ENCODE data around the gene SYP. TPM values are rescaled to one million over a fixed set of nuclear protein-coding genes. Genes with fewer than 3 reads are reported as not detected.
A peak's percentile ranks its signal among the peaks of the same experiment; 100 is the strongest.

Gene SYP
- total RNA-seq, 1 donor from 2014 or later = 0.07 TPM

DNA sequence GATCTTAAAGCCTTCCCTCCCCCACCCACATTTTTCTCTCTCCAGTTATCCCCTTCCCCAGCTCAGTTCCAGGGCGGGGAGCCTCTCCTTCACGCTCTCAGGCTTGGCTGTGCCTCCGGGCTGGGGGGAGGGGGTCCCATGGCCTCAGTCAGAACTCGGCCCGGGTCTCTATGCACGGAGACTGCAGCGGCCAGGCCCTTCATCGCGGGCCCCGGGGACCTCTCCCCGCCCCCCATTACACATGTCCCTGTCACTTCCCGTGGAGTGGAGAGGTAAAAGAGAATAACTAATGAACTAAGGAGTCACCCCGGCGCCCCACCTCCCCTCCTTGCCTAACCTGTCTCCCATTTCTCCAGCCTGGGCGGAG, 13.0 kb downstream of the SYP start:
- no peaks in the 10 kb centered on the region for H3K27me3 ChIP-seq
- H3K4me1 Mint-ChIP-seq = peaks cover 27% of the 10 kb centered on the region
- H3K27me3 Mint-ChIP-seq (ENCODE audit: insufficient read depth, low read depth) = peaks cover 6% of the 10 kb centered on the region
- peaks cover 16% of the 10 kb centered on the region for H3K9me3 Mint-ChIP-seq
- no peak overlapping the region for H3K27ac ChIP-seq
- peak overlapping the region; percentile 74 for H3K27ac Mint-ChIP-seq
- no peak for DNase-seq (ENCODE audit: low spot score)
- H3K79me2 ChIP-seq (ENCODE audit: low read depth) = no peaks in the 10 kb centered on the region
- H3K36me3 Mint-ChIP-seq = no peaks in the 10 kb centered on the region
- no peaks in the 10 kb centered on the region for H4K20me1 ChIP-seq (ENCODE audit: low read depth)
- H3K36me3 ChIP-seq = no peaks in the 10 kb centered on the region
- peak overlapping the region; percentile 34 for H2AFZ ChIP-seq (replicated peaks)
- no peak overlapping the region for H3K9ac ChIP-seq
- TF ChIP-seq, protein P1, sequence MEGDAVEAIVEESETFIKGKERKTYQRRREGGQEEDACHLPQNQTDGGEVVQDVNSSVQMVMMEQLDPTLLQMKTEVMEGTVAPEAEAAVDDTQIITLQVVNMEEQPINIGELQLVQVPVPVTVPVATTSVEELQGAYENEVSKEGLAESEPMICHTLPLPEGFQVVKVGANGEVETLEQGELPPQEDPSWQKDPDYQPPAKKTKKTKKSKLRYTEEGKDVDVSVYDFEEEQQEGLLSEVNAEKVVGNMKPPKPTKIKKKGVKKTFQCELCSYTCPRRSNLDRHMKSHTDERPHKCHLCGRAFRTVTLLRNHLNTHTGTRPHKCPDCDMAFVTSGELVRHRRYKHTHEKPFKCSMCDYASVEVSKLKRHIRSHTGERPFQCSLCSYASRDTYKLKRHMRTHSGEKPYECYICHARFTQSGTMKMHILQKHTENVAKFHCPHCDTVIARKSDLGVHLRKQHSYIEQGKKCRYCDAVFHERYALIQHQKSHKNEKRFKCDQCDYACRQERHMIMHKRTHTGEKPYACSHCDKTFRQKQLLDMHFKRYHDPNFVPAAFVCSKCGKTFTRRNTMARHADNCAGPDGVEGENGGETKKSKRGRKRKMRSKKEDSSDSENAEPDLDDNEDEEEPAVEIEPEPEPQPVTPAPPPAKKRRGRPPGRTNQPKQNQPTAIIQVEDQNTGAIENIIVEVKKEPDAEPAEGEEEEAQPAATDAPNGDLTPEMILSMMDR (IDR thresholded peaks at IDR 0.05) = no peak
- no peak for TF ChIP-seq EZH2phosphoT487 (IDR thresholded peaks at IDR 0.05)
- TF ChIP-seq EZH2 (IDR thresholded peaks at IDR 0.05) = no peak
- H3K4me1 ChIP-seq = no peaks in the 10 kb centered on the region
- H3K4me3 ChIP-seq = no peak overlapping the region
- peaks cover 30% of the 10 kb centered on the region for H3F3A ChIP-seq (ENCODE audit: low read depth)
- H3K9me3 ChIP-seq (ENCODE audit: low read depth) = no peaks in the 10 kb centered on the region
- peak overlapping the region; percentile 79 for H3K4me2 ChIP-seq
- peak overlapping the region; percentile 50 for H3K4me3 Mint-ChIP-seq

DNA sequence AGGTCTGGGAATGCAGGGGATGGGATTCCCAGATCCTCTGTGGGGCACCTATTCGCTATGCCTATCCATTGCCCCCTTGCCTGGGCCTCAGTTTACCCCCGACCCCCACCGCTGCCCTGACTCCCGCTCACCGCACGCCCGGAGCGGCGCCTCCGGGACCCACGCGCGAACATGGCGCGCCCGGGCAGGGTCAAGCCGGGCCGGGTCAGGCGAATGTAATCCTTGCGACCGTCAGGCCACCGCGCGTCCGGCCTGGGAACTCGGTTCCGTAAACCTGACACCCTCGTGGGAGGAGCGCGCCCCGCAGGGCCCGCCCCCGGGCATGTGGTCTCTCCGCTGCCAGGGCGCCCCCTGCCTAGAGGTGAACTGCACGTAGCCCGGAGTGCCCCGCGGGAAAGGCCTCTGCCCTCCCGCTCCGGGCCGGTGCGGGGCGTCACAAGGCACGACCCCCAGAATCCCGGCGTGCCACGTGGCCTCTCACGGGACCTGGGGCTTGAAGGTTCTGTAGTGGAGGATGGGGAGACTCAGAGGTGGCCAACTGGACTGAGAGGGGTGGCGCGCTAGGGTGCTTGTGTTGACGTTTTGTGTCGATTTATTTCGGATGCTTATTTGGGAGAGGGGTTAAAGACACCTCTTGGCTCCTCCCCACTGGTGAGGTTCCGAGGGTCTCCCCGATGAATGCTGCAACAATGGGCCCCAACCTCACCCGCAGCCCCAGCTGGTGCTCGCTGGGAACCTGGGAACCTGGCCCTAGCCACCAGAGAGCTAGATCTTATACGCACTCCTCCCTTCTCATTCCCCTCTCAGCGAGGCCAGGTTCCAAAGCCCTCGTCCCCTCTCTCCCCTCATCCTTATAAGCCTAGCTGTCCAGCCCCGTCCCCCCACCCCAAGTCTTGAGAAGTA, 13.6 kb downstream of the SYP start, which contains the start of gene PRICKLE3:
TSS of gene PRICKLE3 (minus strand) at position 249 of the 903 bp plus-strand sequence. CDS start at position 173, 76 bp downstream.
- Histone ChIP-seq H4K20me1 (ENCODE audit: low read depth) (no peaks in the 10 kb centered on the region), H3K27me3 (no peaks in the 10 kb centered on the region), H3K79me2 (ENCODE audit: low read depth) (no peaks in the 10 kb centered on the region), H2AFZ (replicated peaks) (peak within 1 kb of the TSS; percentile 34), H3K36me3 (no peaks in the 10 kb centered on the region), H3K4me2 (peak within 1 kb of the TSS; percentile 79), H3F3A (ENCODE audit: low read depth) (peaks cover 24% of the 10 kb centered on the region), H3K27ac (no peak within 1 kb of the TSS), H3K4me1 (no peaks in the 10 kb centered on the region), H3K9ac (no peak within 1 kb of the TSS), H3K4me3 (peak within 1 kb of the TSS; percentile 55), H3K9me3 (ENCODE audit: low read depth) (no peaks in the 10 kb centered on the region)
- peak; percentile 87 for DNase-seq (ENCODE audit: low spot score)
- Mint-ChIP-seq H3K27ac (peak within 1 kb of the TSS; percentile 74), H3K4me3 (peak within 1 kb of the TSS; percentile 73), H3K27me3 (ENCODE audit: insufficient read depth, low read depth) (peaks cover 6% of the 10 kb centered on the region), H3K9me3 (peaks cover 16% of the 10 kb centered on the region), H3K4me1 (peaks cover 27% of the 10 kb centered on the region), H3K36me3 (no peaks in the 10 kb centered on the region)
- no peak for TF ChIP-seq EZH2 (IDR thresholded peaks at IDR 0.05)
- TF ChIP-seq, protein P1 (IDR thresholded peaks at IDR 0.05) = peak; percentile 54

DNA sequence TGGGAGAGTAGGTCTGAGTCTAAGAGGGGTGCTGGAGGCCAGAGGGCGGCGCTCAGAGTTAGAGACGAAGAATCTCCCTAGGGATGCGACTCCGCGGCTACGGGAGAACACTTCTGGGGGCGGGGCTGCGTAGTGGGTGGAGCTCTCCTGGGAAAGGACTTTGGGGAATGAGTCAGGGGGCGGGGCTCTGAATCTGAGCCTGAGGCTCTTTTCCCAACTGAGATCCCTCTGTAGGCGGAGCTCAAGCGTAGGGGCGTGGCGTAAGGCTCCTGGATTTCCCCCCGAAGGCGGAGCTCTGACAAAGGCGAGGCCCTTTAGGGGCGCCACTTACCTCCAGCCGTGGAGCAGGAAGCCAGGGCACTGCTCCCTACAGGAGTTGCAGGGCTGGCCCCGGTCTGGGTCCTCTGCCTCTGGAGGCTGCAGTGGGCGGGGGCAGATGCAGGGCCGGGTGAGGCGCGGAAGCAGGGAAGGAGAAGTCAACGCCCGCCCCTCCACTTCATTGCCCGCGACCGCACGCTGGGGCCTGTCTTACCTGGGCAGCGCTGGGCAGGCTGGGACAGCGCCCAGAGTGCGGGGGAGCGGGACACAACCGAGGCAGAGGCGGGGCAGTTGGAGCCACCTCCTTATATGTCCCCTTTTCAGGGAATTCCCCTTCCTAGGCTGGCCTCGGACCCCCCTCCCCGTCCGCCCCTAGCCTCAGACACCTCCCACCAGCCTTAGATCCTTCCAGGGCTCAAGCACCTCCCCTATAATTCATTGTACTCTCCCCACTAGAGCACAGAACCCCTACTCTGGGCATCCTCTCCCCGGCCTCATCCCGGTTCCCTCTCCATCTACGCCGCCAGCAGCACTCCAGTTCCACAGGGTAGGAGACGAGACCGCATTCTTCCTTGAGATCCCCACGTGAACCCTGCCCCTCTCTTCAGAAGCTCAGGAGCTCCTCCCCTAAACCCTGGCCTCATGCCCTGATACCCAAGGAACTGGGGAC, 15.4 kb downstream of the SYP start:
- H3K36me3 ChIP-seq = no peaks in the 10 kb centered on the region
- no peaks in the 10 kb centered on the region for H3K9me3 ChIP-seq (ENCODE audit: low read depth)
- Mint-ChIP-seq H3K27ac (no peak overlapping the region), H3K9me3 (peaks cover 18% of the 10 kb centered on the region), H3K36me3 (no peaks in the 10 kb centered on the region), H3K4me1 (peaks cover 24% of the 10 kb centered on the region), H3K27me3 (ENCODE audit: insufficient read depth, low read depth) (peaks cover 6% of the 10 kb centered on the region), H3K4me3 (peak overlapping the region; percentile 73)
- peak overlapping the region; percentile 79 for H3K4me2 ChIP-seq
- H4K20me1 ChIP-seq (ENCODE audit: low read depth) = no peaks in the 10 kb centered on the region
- DNase-seq (ENCODE audit: low spot score) = peak; percentile 97
- H3K27me3 ChIP-seq = no peaks in the 10 kb centered on the region
- no peaks in the 10 kb centered on the region for H3K79me2 ChIP-seq (ENCODE audit: low read depth)
- H3K4me3 ChIP-seq = peak overlapping the region; percentile 55
- H3F3A ChIP-seq (ENCODE audit: low read depth) = peaks cover 23% of the 10 kb centered on the region
- H3K27ac ChIP-seq = no peak overlapping the region
- no peaks in the 10 kb centered on the region for H3K4me1 ChIP-seq
- H2AFZ ChIP-seq (replicated peaks) = peak overlapping the region; percentile 42
- TF ChIP-seq EZH2 (IDR thresholded peaks at IDR 0.05) = no peak
- TF ChIP-seq, protein P1 (IDR thresholded peaks at IDR 0.05) = no peak
- no peak for TF ChIP-seq EZH2phosphoT487 (IDR thresholded peaks at IDR 0.05)
- no peak overlapping the region for H3K9ac ChIP-seq
